HG02938 (cell line): ENCODE measurements around the gene ARSD.
"Not testable (repeated sequence)": the region's sequence is repeated elsewhere in the genome, so short reads cannot be mapped to it uniquely, and the experiment has no call there.

Experiments used
- ATAC-seq: cut with Tn5 transposase; IDR thresholded peaks from one replicate; pipeline ENCODE4 v1.9.1; 2021; ENCODE audit warnings: mild to moderate bottlenecking, moderate library complexity; ENCODE audit not compliant: unreplicated experiment

Gene ARSD

DNA sequence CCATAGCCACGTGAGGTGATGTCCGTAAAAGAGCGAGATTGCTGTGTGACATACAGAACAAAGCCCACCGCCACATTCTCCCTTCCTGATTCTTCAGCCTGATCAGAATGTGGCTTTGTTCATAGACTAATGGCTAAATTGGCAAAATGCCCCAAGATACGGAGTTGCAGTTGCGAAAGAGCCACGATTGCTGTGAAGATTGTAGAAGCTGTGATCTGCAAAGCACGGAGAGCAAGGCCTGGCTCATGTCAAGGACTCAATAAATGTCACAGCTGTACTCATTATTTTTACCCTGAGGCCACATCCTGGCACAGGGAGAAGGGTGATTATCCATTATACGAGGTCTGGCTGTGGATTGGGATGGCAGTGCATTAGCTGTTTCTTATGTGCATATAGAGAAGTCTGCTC, 34.2 kb downstream of the ARSD start:
- ATAC-seq: no peak

DNA sequence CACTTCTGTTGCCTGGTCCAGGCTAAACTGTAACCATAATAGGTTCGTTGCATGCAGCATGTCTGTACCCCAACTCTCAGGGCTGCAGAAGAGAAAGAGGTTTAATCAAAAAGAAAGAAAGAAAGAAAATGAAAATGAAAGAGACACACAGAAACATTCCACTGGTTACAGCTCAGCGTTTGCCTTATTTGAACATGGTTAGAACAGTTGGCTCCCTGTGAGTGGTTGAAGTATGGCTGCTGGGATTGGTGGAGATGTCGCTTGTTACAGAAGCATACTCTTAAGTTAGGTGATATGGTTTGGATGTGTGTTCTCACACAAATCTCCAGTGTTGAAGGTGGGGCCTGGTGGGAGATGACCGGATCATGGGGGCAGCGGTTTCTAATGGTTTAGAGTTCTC, 36.3 kb downstream of the ARSD start:
- no peak for ATAC-seq

DNA sequence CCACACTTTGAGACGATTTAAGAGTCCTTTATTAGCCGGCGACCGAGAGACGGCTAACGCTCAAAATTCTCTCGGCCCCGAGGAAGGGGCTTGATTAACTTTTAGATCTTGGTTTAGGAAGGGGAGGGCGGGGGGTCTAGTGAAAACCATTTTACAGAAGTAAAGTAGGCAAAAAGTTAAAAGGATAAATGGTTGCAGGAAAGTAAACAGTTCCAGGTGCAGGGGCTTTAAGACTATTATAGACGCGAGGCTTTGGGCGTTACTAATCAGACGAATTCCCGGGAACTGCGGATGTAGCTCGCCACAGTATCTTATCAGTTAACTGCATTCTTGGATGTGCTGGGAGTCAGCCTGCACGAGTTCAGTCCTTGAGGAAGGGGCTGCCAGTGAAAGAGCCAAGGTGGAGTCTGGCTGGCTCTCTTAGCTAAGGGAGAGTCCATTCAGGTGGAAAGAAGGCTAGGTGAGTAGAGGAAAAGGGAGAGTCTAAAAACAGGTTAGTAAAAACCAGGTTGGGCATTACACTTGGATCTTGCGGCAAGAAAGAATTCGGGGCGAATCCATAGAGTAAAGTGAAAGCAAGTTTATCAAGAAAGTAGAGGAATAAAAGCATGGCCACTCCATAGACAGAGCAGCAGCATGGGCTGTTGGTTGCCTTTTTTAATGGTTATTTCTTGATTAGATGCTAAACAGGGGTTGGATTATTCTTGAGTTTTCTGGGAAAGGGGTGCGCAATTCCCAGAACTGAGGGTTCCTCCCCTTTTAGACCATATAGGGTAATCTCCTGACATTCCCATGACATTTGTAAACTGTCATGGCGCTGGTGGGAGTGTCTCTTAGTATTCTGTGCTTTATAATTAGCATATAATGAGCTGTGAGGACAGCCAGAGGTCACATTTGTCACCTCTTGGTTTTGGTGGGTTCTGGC, 38.3 kb downstream of the ARSD start:
- ATAC-seq: not testable (repeated sequence)

DNA sequence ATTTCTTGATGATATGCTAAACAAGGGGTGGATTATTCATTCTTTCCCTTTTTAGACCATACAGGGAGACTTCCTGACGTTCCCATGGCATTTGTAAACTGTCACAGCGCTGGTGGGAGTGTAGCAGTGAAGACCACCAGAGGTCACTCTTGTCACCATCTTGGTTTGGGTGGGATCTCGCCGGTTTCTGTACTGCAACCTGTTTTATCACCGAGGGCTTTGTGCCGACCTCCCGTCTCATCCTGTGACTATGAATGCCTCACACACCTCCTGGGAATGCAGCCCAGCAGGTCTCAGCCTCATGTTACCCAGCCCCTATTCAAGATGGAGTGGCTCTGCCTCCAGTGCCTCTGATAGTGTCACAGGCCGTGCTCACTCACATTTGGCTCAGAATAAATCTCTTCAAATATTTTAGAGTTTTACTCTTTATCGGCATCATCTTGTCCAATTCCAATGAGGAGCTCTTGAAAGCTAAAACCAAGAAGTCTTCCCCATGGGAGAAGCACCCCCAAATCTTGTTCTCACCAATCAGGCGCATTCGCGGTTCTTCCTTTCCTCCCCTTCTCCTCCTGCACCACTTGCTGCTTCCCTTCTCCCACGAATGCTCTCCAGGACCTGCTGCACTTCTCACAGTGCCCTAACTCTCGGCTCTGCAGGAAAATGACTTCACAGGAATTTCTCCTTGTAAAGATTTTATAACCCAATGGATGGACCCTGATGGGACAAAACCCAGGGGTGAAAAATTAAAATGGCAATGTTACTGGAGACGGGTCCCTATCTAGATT, 39.2 kb downstream of the ARSD start:
- not testable (repeated sequence) for ATAC-seq

DNA sequence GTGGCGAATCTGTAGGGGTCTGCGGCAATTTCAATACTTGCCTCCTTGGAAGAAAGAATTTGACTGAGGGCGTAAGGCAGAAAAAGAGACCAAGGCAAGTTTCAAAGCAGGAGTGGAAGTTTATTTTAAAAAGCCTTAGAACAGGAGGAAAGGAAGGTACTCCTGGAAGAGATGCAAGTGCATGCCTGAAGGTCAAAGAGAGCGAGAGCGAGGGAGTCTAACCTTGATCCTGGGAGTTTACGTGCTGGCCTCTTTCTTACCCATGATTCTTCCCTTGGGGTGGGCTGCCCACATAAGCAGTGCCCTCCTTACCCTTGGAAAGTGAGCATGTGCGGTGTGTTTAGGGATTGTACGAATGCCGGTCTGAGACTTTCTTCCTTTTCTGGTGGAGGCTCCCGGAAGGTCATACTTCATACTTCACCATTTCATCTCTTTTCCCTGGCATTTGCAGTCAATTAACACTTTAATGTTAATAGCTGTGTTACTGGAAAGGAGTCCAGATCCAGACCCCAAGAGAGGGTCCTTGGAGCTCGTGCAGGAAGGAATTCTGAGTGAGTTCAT, 40.0 kb downstream of the ARSD start:
- no peak for ATAC-seq

DNA sequence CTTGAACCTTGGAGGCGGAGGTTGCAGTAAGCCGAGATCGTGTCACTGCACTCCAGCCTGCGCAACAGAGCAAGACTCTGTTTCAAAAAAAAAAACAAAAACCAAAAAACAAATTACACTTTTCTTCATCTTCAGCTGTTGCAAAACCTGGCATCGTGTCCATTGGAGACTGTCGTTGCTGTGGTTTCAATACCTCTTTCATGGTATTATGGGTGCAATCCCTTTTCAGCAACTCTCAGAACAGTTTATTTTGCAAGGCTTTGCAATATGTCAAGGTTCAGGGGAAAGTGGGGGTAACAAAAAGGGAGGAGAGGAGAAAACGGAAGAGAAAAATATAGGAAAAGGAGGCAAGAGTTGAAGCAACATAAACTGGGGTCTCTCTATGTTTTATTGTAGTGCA, 40.8 kb downstream of the ARSD start:
- no peak for ATAC-seq

DNA sequence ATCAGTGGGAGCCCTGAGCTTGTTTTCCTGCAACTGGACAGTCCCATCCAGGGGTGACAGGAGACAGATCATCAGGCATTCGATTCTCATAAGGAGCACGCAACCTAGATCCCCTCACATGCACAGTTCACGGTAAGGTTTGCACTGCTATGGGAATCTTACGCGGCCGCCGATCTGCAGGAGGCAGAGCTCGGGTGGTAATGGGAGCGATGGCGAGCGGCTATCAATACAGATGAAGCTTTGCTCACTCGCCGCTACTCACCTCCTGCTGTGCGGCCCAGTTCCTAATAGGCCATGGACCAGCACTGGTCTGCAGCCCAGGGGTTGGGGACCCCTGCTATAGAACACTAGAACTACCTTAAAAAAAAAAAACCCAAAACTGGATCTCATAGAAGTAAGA, 45.4 kb downstream of the ARSD start:
- no peak for ATAC-seq

DNA sequence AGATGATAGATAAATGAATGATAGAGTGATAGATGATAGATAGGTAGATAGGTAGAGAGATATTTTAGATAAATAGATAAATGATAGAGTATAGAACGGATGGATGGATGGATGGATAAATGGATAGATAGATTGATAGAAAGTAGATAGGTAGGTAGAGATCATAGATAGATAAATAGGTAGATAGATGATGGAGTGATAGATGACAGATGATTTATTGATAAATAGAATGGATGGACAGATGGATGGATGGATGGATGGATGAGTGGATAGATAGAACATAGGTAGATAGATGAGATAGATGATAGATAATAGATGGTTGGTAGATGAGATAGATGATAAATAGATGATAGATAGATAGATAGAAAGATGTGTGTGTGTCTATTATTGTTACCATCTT, 49.5 kb downstream of the ARSD start:
- ATAC-seq: no peak

DNA sequence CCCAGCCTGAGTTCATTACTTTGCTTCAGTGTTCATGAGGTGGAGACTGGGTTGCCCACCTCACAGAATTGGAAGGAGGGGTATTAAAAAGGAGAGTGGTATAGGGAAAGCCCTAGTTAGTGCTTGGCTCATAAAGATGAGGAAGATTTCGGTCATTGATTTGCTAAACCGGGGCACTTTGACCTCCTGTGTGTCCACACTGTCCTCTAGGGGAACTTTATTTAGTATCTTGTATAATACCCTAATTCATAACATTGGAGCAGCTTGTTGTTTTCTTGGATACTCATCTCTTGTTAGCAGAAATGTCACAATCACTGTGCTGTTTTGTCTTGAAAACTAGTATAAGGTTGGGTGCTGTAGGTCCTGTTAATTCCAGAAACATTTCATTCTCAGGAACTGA, 50.6 kb downstream of the ARSD start:
- ATAC-seq: no peak

DNA sequence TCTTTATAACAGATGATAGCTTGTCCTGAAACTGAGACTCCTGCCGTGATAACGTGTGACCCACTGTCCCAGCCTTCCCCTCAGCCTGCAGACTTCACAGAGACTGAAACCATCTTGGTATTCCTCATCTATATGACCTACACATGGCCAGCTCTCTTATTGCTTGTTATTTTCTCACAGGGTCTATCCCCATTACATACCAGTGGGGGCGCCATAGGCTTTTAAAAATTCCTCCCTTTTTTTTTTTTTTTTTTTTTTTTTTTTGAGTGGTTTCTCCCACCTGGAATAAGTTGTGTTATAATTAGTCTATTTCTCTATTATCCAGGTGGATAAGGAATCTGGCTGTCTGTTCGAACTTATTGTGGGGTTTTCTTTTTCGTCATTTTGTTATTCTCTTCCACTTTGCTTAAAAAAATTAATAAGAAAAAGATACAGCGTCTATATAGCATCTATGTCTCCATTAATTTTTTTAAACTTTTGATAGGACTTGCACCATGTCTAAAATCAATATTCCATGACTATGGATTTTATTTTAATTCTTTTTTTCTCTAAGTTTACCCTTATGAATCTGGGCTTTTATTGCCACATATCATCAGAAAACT, 53.2 kb downstream of the ARSD start:
- ATAC-seq: no peak

DNA sequence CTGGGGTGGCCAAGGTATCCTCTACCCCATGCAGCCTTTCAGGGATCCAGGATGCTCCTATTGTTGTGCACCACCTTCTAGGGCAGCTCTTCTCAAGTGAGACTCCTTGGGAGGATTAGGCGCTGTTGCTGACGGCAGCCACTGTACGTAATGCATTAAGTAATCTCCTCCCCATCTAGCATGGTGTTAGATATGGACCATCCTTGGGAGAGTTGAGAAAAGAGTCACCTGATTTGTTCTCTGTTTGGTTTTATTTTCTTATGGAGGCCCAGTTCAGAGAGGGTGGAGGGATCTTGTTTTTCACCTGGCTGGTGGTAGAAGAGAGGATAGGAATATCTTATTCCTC, 54.0 kb downstream of the ARSD start:
- no peak for ATAC-seq

DNA sequence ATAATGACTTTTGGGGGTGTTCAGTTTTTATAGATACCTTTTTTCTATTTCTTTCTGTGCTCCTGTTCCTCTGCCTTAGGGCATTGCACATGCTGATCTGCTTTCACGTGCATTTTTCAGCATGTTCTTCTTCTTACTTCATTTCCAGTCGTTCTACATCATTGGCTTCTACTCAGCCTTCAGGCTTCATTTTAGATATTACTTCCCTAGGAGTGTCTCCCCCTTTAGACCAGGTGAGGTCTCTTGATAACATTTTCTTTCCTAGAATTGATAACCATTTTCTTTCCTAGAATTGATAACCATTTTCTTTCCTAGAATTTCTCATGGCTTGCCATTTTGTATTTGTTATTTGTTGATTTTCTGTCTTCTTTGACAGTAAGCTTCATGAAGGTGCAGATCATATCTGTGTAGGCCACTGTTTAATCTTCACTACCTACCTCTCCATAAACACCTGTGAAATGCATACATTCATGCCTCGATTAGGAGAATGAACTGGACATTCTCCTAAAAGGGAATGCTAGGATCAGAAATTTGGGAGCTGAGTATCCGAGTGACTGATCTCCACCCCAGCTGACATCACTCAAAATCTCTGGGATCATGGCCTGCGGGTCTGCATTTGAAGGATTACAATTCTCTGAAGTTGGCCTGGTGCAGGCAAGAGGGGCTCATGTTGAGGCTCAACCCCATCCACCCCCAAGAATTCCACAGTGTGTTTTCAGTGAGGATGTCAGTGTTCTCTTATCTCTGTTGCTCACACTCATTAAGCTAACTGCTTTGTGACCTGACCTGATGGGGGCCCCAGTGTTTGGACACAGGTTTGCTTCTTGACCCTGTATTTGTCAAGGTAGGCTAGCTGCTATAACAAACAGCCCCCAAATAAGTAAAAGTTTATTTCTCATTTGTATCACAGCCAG, 54.7 kb downstream of the ARSD start:
- no peak for ATAC-seq

DNA sequence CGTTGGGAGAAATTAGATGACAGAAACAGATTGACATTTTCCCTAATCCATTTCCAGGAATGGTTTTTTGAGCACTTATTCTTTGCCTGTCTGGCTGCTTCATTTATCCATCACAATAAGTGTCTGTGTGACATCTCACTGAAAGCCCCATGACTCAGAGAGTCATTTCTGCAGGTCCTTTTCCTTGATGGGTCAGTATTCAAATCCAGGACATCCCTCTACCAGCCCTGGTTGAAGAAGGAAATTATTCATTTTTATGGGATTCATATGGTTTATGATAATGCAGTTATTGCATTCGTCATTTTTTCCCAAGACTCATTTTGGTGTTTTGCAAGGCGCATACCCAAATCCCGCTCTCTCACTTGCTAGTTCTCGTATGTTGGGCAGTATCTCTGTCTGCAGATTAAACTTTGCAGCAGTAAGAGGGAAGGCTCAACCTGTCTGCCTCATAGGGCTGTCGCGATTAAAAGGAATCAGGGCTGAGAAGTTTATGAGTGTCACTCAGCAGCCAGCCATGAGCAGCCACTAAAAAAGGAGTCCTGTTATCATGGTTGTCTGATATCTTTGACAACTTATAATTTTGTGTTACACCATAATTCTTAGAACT, 56.4 kb downstream of the ARSD start:
- ATAC-seq: no peak

DNA sequence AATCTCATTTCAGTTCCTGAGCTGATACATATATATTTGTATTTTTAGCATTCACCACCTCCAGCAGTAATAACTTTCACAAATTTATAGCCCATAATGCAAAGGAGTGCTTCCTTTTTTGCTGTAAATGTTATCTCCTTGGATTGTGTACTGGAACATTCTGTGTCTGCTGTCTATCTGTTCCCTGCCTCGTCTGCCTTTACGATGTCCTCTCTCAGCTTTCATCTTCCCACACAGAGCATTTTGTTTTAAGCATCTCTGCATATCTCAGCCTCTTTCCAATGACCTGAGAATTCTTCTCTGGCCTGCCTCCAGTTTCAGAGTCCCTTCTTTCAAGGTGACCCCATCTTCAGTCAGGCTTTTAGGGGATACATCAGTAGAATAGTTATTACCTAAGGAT, 57.3 kb downstream of the ARSD start:
- no peak for ATAC-seq

DNA sequence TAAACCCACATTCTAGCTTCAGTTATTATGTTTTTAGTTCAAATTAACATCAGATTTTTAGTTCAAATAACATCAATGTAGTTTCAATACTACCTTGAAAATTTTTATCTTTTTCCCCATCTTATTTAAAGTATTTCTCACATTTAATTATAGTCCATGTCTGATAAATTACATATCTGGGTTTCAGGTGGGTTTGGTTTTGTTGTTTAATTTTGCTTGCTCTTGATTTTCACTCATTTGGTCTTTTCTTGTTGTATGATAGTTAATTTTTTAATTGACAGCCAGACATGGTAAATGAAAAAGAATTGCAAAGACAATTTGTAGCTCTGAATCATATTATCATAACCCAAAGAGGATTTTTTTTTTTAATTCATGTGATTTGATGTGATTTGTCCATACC, 58.5 kb downstream of the ARSD start:
- no peak for ATAC-seq

DNA sequence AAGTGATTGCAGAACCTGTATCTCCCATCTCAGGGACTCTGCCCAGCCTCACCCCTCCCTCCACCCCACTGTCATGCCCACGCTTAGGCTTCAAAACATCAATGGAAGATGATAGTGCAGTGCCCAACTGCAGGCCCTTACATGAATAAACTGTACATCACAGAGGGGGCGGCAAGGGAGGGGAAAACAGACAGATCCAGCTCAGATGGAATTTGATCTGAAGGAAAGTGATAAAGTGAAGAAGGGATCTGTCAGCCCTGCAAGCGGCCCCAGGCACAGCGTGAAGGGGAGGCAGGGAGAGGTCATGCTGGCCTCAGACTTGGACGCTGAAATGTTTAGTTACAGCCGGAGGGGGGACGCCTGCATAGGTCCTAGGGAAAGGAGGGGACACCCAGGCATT, 61.9 kb downstream of the ARSD start:
- ATAC-seq: no peak

DNA sequence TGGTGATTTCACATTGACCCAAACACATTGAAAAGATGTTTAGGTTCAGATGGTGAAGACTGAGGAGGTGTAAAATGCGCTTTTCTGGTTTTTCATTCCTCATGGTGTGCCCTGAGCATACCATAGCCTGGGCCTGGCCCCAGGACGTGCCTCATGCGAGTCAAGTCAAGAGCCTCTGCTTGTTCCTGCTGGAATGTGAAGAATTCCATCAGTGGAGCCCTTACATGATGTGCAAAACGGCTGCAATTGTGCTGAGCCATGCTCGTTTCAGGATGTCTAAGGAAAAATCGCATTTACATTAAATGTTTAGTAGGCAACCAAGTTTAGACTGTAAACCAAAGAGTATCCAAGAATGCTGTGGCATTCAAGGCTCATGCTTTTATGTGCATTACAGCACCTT, 65.5 kb downstream of the ARSD start:
- ATAC-seq: no peak

DNA sequence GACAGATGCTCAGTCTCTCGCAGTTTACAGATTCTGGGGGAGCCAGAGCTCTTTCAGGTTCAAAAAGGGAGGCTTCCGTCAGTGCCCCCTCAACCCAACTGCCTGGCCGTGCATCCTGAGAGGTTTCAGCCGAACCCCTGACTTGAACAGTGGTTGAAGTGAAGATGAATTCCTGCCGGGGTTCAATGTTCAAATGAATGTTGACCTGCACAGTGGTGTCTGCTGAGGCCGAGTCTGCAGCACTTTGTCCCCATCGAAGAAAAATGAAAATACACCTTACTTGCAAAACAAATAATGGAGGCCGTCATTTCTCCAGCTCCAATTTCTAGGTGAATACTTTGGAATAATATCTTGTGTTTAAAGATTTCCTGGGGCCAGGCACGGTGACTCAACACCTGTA, 66.7 kb downstream of the ARSD start:
- no peak for ATAC-seq

DNA sequence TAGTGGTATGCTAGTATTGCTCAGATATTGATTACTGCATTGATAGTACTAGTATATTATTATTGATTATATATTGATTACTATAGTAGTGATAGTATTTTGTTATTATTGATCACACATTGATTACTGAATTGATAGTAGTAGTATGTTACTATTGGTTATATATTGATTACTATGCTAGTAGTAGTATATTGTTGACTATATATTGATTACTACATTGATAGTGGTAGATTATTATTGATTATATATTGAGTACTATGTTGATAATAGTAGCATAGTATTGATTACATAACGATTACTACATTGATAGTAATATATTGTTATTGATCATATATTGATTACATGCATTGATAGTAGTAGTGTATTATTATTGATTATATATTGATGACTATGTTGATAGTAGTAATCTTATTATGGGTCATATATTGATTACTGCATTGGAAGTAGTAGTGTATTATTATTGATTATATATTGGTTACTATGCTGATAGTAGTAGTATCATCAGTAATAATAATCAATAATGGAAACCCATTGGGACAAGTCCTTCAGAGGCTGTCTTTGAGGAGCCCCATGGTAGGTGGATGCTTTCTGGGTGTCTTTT, 69.8 kb downstream of the ARSD start:
- no peak for ATAC-seq

DNA sequence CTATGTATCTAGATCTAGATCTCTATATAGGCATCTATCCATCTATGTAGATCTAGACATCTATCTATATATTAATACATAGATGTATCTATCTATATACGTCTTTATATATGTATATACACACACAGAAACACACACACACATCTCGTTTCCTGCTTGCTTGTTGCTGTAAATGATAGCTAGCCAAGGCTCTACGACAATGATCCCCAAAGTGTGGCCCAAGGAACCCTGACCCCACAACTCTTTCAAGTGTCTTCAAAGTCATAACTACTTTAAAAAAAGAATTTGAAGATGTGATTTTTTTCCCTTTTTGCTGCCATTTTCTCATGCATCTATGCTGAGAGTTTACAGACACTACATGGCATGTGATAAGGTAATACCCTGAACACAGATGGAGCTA, 71.6 kb downstream of the ARSD start:
- no peak for ATAC-seq
